Testis (tissue), 3 donors: ENCODE data around the gene SETX. TPM values are rescaled to one million over a fixed set of nuclear protein-coding genes. Genes with fewer than 3 reads are reported as not detected.
A peak's percentile ranks its signal among the peaks of the same experiment; 100 is the strongest.

Source experiments
- DNase-seq: peaks from one replicate; pipeline ENCODE4 v3.0.0-alpha.2; 2019
- H3K27ac ChIP-seq, 2 donors: fragments of 200-600 bp; sonication (generic); one replicate each; pipeline ENCODE4 v1.5.1; 2019
- H3K27me3 ChIP-seq: fragments of 200-600 bp; sonication (generic); one replicate; pipeline ENCODE4 v1.5.1; 2019
- H3K36me3 ChIP-seq: fragments of 200-600 bp; sonication (generic); one replicate; pipeline ENCODE4 v1.5.1; 2017; ENCODE audit warnings: low read depth; ENCODE audit errors: missing control alignments
- H3K4me1 ChIP-seq: fragments of 200-600 bp; sonication (generic); one replicate; pipeline ENCODE4 v1.5.1; 2019
- H3K4me3 ChIP-seq, 2 donors: fragments of 200-600 bp; sonication (generic); one replicate each; pipeline ENCODE4 v1.5.1; 2017 to 2019
- H3K9me3 ChIP-seq: fragments of 200-600 bp; sonication (generic); one replicate; pipeline ENCODE4 v1.5.1; 2017
- POLR2A ChIP-seq: fragments of 450-650 bp; IDR thresholded peaks from one replicate; pipeline ENCODE4 v1.6.1; 2017; ENCODE audit warnings: antibody characterized with exemption, mild to moderate bottlenecking, moderate library complexity
- WGBS, 2 donors: methylation state at CpG; one replicate each; pipeline ENCODE4 v1.1.5; 2018; 5-methylcytosine and 5-hydroxymethylcytosine counted together
- intact Hi-C: fragments of 100-400 bp; cut with DNase I; formaldehyde crosslinking; loops from one replicate; pipeline ENCODE4 v1.15.1; 2023; ENCODE audit warnings: low total_unique reads
- polyA plus RNA-seq: library from polyadenylated mRNA; stranded (reverse); fragments of 350-450 nt; fragmentation: Illumina TruSeq; extraction: RNeasy Lipid Tissue Mini Kit (QIAGEN cat#74804); gene quantifications from one replicate; pipeline ENCODE4 v1.2.3, GENCODE V29; 2014; ENCODE audit warnings: low read depth, low replicate concordance; ENCODE audit not compliant: insufficient read depth
- total RNA-seq, 2 donors: library from RNA; depleted of rRNA; stranded (reverse); fragments of >200 nt; gene quantifications; one replicate each; pipeline ENCODE4 v1.2.3, GENCODE V29; 2016
- TF ChIP-seq, protein P1 (sequence below), 3 experiments: fragments of 450-650 bp in 2 of 3; fragments of 200-600 bp in 1 of 3; sonication (generic) in 1 of 3; IDR thresholded peaks; one replicate each; pipeline ENCODE4 v1.5.1; 2016 to 2019; ENCODE audit warnings: antibody characterized with exemption in 3 of 3, mild to moderate bottlenecking in 2 of 3, moderate library complexity in 1 of 3

The SETX gene
- total and polyA plus RNA-seq, 3 donors from 2014 or later: 74.1 to 157 (median 109) TPM

DNA sequence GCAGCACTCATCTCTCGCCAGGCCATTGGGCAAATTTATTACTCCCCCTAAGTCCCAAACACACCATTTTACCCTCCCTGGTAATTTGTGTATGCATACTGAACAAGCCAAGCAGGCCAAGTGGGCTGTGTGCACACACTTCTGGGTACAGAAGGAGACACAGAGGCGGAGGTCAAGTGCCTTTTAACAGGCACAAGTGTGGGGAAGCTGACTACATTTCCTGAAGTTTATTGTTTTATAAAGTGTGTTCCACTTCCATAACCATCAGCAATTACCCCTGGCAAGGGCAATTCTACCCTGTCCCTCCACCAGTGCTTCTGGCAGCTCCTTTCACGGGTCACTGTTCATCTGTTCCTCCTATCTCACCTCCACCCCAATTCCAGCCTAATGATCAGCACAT lies 93.9 kb downstream of the SETX start:
- intact Hi-C loops: no loop called here
- H3K27ac ChIP-seq: no peak overlapping the region
- H3K36me3 ChIP-seq: no peaks in the 10 kb centered on the region
- no peaks in the 10 kb centered on the region for H3K27me3 ChIP-seq
- no peak for TF ChIP-seq POLR2A
- TF ChIP-seq, protein P1, sequence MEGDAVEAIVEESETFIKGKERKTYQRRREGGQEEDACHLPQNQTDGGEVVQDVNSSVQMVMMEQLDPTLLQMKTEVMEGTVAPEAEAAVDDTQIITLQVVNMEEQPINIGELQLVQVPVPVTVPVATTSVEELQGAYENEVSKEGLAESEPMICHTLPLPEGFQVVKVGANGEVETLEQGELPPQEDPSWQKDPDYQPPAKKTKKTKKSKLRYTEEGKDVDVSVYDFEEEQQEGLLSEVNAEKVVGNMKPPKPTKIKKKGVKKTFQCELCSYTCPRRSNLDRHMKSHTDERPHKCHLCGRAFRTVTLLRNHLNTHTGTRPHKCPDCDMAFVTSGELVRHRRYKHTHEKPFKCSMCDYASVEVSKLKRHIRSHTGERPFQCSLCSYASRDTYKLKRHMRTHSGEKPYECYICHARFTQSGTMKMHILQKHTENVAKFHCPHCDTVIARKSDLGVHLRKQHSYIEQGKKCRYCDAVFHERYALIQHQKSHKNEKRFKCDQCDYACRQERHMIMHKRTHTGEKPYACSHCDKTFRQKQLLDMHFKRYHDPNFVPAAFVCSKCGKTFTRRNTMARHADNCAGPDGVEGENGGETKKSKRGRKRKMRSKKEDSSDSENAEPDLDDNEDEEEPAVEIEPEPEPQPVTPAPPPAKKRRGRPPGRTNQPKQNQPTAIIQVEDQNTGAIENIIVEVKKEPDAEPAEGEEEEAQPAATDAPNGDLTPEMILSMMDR (IDR thresholded peaks at IDR 0.05): no peak
- DNase-seq: peak; percentile 7
- peaks cover 8% of the 10 kb centered on the region for H3K4me1 ChIP-seq
- H3K9me3 ChIP-seq: no peaks in the 10 kb centered on the region
- WGBS, 2 donors: 85 to 86% methylated on average over 3 of the region's 3 CpGs
- H3K4me3 ChIP-seq: no peak overlapping the region

DNA sequence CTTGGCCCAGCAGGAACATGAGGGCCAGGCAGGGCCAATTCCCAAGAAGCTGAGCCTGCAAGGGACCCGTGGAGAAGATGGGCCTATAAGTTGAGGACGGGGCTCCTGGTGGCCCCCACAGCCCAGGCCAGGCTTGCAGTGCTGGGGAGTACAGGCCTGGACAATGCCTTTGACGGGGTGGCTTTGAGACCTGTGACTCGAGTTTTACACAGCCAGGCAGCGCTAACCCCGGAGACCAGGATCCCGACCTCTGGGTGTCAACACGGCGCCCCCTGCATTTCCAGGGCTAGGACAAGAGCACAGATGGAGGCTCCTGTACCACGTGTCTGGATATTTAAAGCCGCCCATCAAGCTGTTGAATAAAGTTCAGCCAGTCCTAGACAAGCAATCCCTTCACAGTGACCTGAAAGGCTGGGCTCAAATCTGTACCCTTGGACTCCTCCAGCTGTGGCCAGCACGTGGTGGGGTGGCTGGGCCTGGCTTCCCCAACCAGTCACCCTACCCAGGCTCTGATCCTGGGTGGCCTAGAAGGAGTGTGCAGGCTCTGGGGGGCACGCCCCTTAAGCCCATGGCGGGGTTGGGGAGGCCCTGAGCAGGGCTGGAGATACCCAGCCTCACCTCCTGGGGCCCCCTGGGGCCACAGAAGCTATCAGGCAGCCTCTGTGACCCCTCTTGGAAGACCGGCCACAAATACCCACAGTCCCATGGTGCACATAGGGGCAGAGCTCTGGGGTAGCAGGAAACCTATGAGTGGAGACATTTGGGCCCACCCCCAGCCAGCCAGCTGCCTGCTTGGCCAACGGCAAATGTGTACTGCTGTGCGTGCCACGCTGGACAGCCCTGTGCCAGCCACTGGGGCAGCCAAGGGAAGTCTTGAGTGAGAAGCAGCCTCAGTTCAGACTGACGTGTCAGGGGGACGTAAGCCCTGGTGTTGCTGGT lies 104.2 kb downstream of the SETX start:
- intact Hi-C loops: no loop called here
- no peak for TF ChIP-seq POLR2A
- TF ChIP-seq, protein P1 (IDR thresholded peaks at IDR 0.05): no peak
- Histone ChIP-seq H3K36me3 (no peaks in the 10 kb centered on the region), H3K27ac (no peak overlapping the region), H3K4me3 (no peak overlapping the region), H3K4me1 (no peaks in the 10 kb centered on the region), H3K27me3 (no peaks in the 10 kb centered on the region), H3K9me3 (no peaks in the 10 kb centered on the region)
- no peak for DNase-seq
- WGBS, 2 donors: 98 to 100% methylated on average over 5 to 20 of the region's 20 CpGs

DNA sequence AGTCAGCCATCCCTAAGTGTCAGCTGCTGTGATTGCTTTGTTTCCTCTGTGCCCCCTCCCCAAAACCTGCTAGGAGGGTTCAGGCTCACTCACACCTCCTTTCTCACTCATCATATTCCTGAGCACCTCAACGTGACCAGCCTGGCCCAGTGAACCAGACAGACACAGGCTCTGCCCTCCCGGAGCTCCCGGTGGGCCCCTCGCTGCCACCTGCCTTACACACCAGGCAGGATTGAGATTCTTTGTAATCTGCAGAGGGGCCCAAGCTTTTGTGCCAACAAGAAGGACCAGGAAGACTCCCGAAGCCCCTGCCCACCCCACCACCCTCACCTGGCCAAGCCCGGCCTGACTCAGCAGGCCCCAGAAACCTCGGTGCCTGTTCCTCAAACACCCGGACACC lies 105.1 kb downstream of the SETX start:
- DNase-seq: no peak
- intact Hi-C loops: no loop called here
- Histone ChIP-seq H3K9me3 (no peaks in the 10 kb centered on the region), H3K27me3 (no peaks in the 10 kb centered on the region), H3K4me3 (no peak overlapping the region), H3K4me1 (peaks cover 4% of the 10 kb centered on the region), H3K36me3 (no peaks in the 10 kb centered on the region), H3K27ac (no peak overlapping the region)
- 90 to 94% methylated on average over 8 of the region's 8 CpGs for WGBS, 2 donors
- no peak for TF ChIP-seq POLR2A
- TF ChIP-seq, protein P1 (IDR thresholded peaks at IDR 0.05): no peak

DNA sequence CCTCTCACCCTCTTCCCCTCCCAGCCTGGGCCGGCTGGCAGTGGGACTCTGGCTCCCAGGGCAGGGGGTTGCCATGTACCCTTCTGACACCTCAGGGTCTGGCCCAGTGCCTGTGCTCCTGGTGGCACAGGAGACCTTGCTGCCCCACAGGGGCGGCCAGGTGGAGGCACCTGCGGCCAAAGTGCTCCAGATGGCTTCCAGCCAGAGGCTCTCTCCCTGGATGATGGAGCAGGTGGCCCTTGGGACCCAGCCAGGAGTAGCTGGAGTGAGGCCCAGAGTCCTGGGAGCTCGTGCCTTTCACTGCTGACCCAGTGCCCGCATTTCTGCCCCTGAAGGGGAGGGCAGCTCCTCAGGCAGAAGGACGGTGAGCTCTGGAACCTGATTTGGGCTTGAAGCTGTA lies 105.7 kb downstream of the SETX start:
- TF ChIP-seq, protein P1 (IDR thresholded peaks at IDR 0.05): no peak
- no peak for TF ChIP-seq POLR2A
- no peak overlapping the region for H3K27ac ChIP-seq
- H3K4me3 ChIP-seq: no peak overlapping the region
- 66 to 84% methylated on average over 3 to 6 of the region's 6 CpGs for WGBS, 2 donors
- no peaks in the 10 kb centered on the region for H3K9me3 ChIP-seq
- intact Hi-C loops: no loop called here
- no peaks in the 10 kb centered on the region for H3K36me3 ChIP-seq
- no peaks in the 10 kb centered on the region for H3K27me3 ChIP-seq
- H3K4me1 ChIP-seq: peaks cover 5% of the 10 kb centered on the region
- no peak for DNase-seq
